HG03135 (cell line): Measurements from ENCODE around the gene ELN.

Experiments
- ATAC-seq: cut with Tn5 transposase; IDR thresholded peaks from one replicate; pipeline ENCODE4 v1.9.1; 2021; ENCODE audit warnings: mild to moderate bottlenecking, moderate library complexity; ENCODE audit not compliant: unreplicated experiment

The ELN gene

DNA sequence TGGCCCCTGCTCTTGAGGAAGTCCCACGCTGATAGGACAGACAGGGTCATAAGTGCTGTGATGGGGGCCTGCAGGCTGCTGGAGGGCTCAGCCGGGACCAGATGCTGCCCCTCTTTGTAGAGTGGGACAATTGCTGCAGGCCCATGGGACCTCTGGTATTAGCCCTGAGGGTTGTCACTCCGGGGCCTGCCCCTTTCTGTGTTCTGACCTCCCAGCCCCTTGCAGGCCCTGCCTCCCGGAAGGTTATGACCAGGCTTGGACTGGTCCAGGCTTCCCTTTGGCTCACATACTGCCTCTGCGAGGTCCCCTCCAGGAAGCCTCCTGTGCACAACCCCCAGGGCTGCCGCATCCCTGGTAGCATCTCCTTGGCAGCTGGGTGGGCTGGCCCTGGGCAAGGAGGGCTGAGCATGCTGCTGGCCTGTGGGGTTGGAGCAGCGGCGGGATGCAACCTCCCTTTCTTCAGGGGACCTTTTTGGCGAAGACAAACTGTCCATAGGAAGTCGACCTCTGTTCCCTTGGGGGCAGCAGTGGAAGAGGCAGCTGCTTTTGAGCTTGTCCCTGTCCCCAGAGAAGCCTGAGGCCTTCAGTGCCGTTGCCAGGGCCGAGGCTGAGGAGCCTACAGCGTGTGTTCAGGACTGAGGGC, 64.5 kb downstream of the ELN start:
- no peak for ATAC-seq

- ATAC-seq, result peak; percentile 41
These were observed 65.0 kb downstream of the ELN start for GRCh38 chr7:74092964-74093471.

DNA sequence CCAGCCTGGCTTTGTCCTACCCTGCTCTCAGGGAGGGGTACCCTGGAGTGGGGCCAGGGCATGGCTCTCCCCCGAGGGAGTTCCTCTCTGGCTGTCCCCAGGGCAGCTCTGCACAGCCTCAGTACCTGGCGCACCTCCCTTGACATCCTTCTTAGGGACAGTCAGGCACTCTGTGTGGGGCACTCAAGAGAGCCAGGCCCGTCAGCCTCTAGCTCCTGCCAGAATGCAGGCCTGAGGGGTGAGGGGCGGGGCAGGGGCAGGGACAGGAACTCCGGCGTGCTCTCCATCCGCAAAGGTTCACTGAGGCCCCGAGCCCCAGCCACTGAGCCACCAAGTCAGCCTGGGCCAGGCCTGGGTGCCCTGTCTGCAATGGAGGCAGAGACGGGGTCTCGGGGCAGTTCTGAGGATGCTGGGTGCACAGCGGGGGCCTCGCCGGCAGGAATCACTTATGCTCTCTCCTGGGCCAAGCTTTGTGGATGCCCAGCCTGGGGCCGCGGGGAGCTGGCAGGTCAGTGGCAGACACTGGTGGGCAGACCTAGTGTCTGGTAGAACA, 65.8 kb downstream of the ELN start:
- peak; percentile 20 for ATAC-seq

DNA sequence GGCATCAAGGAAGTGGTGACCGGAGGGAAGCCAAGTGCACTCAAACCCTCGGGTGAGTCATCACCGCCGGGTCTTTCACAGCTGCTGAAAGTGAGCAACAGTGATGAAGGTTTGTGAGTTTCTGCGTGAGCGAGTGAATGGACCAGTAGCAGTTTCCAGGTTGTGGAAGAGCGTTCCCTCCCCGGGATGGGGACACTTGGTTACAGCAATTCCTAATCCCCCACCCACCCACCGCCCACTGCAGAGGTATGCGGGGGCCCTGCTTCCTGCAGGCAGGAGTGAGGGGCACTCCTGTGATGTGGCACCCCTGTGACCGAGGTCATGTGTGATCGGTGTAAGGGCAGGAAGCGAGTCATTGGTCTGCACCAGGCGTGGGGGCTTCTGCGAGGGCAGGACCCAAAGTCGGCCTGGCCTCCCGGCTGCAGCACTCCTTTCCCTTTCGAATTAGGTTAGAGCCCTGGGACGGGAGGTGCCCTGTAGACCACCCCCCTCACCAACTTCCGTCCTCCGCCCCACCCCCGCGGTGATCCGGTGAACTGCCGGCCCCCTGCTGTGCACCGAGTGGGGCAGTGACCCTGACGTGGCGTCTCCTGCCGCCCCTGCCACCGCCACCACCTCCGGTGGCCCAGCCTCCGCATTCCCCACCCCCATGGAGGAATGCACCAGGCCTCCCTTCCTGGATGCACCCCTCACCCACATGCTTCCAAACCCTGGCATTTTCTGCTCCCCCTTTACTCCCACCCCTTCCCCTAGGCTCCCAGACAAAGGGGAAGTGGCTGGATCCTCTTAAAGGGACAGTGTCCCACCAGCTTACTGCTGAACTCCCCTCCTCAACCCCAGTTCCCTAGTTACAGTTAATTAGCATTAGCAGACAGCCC, 66.5 kb downstream of the ELN start:
- peak; percentile 42 for ATAC-seq

GRCh38 chr7:74095135-74095534, 67.2 kb downstream of the ELN start:
- no peak for ATAC-seq

DNA sequence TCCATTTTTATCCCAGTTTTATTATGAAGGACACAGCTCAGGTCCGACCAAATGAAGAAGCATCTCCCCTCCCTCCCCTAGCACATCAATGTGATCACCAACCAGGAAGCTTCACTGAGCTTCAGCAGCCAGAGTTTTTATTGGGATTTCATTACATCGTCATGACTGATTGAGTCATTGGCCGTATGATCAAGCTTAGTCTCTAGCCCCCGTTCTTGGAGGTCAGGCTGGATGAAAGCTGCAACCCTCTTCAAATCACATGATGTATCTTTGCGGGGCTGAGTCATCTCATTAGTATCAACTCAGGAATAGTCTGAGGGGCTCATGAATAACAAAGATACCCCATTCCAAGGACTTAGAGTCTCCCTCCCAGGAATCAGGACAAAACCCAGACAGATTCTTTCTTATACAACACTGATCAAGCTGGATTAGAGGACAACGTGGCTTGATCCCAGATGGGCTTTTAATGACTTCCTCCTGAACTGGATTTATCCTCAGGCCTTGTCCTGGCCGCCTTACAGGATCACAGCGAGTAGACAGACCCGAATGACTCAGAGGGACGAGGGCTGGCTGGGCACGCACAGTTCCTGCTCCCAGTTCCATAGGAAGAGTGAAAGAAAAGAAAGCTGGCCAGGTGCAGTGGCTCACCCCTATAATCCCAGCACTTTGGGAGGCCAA, 70.1 kb downstream of the ELN start:
- no peak for ATAC-seq

- ATAC-seq, result no peak
These were observed 71.1 kb downstream of the ELN start for GRCh38 chr7:74099031-74099430.

DNA sequence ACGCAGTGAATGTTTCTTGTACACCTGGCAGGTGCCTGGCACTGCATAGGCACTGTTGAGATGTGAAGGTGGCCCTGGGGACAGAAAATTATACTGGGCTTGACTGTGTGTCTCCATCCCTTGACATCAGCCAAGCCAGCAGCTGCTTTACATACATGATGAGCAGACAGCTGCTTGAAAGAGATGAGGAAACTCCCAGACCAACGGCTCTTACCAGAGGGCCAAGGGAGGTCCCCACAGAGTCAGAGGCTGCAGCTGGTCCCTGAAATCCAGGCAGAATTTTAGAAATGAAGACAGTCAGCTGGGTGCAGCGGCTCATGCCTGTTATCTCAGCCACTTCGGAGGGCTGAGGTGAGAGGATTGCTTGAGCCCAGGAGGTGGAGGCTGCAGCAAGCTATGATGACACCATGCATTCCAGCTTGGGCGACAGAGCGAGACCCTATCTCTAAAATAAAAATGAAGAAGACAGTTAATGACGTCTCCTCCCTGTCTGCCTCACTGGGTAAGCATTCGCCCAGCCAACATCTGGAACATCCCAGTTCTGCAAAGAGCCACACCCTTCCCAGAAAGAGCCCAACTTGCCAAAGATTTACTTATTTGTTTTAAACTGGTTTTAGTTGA, 73.2 kb downstream of the ELN start:
- peak; percentile 82 for ATAC-seq

- no peak for ATAC-seq
These were observed 75.3 kb downstream of the ELN start for GRCh38 chr7:74103219-74103772.

GRCh38 chr7:74104702-74105101, 76.7 kb downstream of the ELN start:
- no peak for ATAC-seq

DNA sequence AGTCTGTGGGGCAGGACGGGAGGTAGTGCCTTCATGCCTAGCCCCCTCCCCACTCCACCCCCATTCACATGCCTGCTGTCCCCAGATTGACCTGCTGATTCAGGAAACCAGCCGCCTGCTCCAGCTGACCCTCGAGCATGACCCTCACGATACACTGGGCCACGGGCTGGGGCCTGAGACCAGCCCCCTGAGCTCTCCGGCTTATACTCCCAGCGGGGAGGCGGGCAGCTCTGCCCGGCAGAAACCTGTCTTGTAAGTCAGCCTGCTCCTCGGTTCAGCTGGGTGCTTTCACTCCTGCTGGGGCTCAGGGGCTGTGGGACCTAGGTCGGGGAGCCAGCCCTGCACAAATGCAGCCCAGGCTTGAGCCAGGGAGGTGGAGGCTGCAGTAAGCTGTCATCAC, 78.0 kb downstream of the ELN start:
- ATAC-seq, result no peak

- no peak for ATAC-seq
These were observed 78.9 kb downstream of the ELN start for GRCh38 chr7:74106846-74107245.

DNA sequence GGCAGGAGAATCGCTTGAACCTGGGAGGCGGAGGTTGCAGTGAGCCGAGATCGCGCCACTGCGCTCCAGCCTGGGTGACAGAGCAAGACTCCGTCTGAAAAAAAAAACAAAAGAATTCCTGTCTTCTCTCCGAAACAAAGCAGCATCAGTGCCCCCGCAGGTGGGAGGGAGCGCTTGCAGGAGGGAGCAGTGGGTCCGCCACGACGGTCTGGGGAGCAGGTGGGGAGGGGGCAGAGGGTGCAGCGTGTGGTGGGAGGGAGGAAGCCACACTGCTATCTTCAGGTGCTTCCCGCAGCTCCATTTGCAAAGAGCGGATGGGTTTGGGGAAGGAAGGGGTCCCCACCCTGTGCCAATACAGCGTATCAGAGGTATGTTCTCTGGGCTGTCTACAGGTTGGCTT, 87.4 kb downstream of the ELN start:
- ATAC-seq, result no peak

GRCh38 chr7:74116356-74116755, 88.4 kb downstream of the ELN start:
- no peak for ATAC-seq
